SU-DHL-6 (cell line): ENCODE results near the gene TARBP2.

ENCODE experiments used
- EZH2phosphoT487 ChIP-seq: fragments of 200-600 bp; sonication (generic), shearing (Covaris generic); conservative IDR thresholded peaks from 2 replicates; pipeline ENCODE4 v1.6.1; 2018; ENCODE audit warnings: mild to moderate bottlenecking, antibody characterized with exemption, low read length, moderate library complexity, mixed read lengths
- TF ChIP-seq, protein P1 (sequence below): fragments of 200-600 bp; sonication (generic); IDR thresholded peaks from one replicate; pipeline ENCODE4 v1.5.1; 2017; ENCODE audit warnings: antibody characterized with exemption, mild to moderate bottlenecking, low read length, moderate library complexity; ENCODE audit not compliant: insufficient read depth, poor library complexity, severe bottlenecking

GRCh38 chr12:53462935-53463334 lies 38.1 kb upstream of the TARBP2 start:
- TF ChIP-seq, protein P1, sequence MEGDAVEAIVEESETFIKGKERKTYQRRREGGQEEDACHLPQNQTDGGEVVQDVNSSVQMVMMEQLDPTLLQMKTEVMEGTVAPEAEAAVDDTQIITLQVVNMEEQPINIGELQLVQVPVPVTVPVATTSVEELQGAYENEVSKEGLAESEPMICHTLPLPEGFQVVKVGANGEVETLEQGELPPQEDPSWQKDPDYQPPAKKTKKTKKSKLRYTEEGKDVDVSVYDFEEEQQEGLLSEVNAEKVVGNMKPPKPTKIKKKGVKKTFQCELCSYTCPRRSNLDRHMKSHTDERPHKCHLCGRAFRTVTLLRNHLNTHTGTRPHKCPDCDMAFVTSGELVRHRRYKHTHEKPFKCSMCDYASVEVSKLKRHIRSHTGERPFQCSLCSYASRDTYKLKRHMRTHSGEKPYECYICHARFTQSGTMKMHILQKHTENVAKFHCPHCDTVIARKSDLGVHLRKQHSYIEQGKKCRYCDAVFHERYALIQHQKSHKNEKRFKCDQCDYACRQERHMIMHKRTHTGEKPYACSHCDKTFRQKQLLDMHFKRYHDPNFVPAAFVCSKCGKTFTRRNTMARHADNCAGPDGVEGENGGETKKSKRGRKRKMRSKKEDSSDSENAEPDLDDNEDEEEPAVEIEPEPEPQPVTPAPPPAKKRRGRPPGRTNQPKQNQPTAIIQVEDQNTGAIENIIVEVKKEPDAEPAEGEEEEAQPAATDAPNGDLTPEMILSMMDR, result no peak
- no peak for TF ChIP-seq EZH2phosphoT487
